ENCODE results near the gene DCN. TPM values are rescaled to one million over a fixed set of nuclear protein-coding genes. Genes with fewer than 3 reads are reported as not detected.

The DCN gene, protein sequence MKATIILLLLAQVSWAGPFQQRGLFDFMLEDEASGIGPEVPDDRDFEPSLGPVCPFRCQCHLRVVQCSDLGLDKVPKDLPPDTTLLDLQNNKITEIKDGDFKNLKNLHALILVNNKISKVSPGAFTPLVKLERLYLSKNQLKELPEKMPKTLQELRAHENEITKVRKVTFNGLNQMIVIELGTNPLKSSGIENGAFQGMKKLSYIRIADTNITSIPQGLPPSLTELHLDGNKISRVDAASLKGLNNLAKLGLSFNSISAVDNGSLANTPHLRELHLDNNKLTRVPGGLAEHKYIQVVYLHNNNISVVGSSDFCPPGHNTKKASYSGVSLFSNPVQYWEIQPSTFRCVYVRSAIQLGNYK
- 72.0 and 212 TPM in 2 replicates for total RNA-seq

GRCh38 chr12:91182636-91183455, at the start of gene DCN:
Gene DCN (minus strand): TSS chr12:91182817. CDS start chr12:91178552, 4,265 bp downstream.

DNA sequence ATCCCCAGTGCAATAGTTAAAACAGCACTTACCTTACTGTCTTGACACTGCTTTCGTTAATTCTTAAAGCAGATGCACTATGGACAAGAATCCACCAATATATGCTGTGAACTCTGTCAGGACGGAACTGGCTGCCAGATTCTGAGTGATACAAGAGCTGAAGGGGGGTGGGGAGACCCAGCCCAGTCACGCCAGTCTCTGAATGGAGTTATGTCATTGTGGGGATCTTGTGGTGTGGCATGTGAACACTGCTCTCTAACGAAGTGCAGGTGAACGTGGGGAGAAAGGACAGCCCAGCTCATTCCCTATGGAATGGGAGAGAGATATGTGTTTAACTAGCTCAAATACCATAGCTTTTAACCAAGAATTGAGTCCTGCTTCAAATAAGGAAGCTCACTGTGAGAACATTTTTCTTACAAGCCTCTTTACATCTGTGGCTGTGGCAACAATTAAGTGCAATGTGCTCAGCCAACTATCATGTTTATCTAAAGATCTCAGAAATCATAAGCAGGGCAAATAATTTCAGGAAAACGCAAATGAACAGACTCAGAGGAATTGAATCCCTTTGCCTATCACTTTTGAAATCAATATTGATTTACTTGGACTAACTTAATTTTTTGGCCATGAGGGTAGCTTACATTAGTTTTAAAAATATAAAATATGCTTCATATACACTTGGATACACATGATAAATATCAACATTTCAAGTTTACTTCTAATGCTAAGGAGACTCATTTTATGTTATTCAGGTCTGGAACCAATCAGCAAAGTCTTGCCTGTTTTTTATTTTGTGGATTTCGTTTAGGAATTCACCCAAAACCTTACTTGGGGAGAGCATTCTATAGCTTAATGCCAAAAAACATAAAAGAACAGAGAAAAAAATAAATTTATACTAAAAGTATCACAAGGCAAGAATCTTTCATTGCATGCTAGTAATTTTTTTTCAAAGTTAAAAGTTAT, 71.0 kb downstream of the DCN start, which contains the start of gene LUM:
Gene LUM (minus strand): TSS at position 129 of the 960 bp plus-strand sequence. CDS start 2,515 bp downstream, outside the sequence.

Other genes with a start within 250 kb of the DCN start
- not detected in 2 replicates for gene CCER1, start 227.6 kb downstream of the DCN start, total RNA-seq
- not detected in 2 replicates for gene EPYC, start 177.8 kb downstream of the DCN start, total RNA-seq
- gene KERA, start 124.8 kb downstream of the DCN start, total RNA-seq, result not detected in 2 replicates
- gene LUM, start 71.3 kb downstream of the DCN start, total RNA-seq, result 115 and 562 TPM in 2 replicates

Data from smooth muscle cell of the pulmonary artery (primary cell).